Testis (tissue), 3 donors: ENCODE measurements around the gene RMI2. TPM values are rescaled to one million over a fixed set of nuclear protein-coding genes. Genes with fewer than 3 reads are reported as not detected.

ENCODE experiments used
- DNase-seq: peaks from one replicate; pipeline ENCODE4 v3.0.0-alpha.2; 2019
- H3K27ac ChIP-seq, 2 donors: fragments of 200-600 bp; sonication (generic); one replicate each; pipeline ENCODE4 v1.5.1; 2019
- H3K27me3 ChIP-seq: fragments of 200-600 bp; sonication (generic); one replicate; pipeline ENCODE4 v1.5.1; 2019
- H3K36me3 ChIP-seq: fragments of 200-600 bp; sonication (generic); one replicate; pipeline ENCODE4 v1.5.1; 2017; ENCODE audit warnings: low read depth; ENCODE audit errors: missing control alignments
- H3K4me1 ChIP-seq: fragments of 200-600 bp; sonication (generic); one replicate; pipeline ENCODE4 v1.5.1; 2019
- H3K4me3 ChIP-seq, 2 donors: fragments of 200-600 bp; sonication (generic); one replicate each; pipeline ENCODE4 v1.5.1; 2017 to 2019
- H3K9me3 ChIP-seq: fragments of 200-600 bp; sonication (generic); one replicate; pipeline ENCODE4 v1.5.1; 2017
- POLR2A ChIP-seq: fragments of 450-650 bp; IDR thresholded peaks from one replicate; pipeline ENCODE4 v1.6.1; 2017; ENCODE audit warnings: antibody characterized with exemption, mild to moderate bottlenecking, moderate library complexity
- WGBS, 2 donors: methylation state at CpG; one replicate each; pipeline ENCODE4 v1.1.5; 2018; 5-methylcytosine and 5-hydroxymethylcytosine counted together
- intact Hi-C: fragments of 100-400 bp; cut with DNase I; formaldehyde crosslinking; loops from one replicate; pipeline ENCODE4 v1.15.1; 2023; ENCODE audit warnings: low total_unique reads
- polyA plus RNA-seq: library from polyadenylated mRNA; stranded (reverse); fragments of 350-450 nt; fragmentation: Illumina TruSeq; extraction: RNeasy Lipid Tissue Mini Kit (QIAGEN cat#74804); gene quantifications from one replicate; pipeline ENCODE4 v1.2.3, GENCODE V29; 2014; ENCODE audit warnings: low read depth, low replicate concordance; ENCODE audit not compliant: insufficient read depth
- total RNA-seq, 2 donors: library from RNA; depleted of rRNA; stranded (reverse); fragments of >200 nt; gene quantifications; one replicate each; pipeline ENCODE4 v1.2.3, GENCODE V29; 2016
- TF ChIP-seq, protein P1 (sequence below), 3 experiments: fragments of 450-650 bp in 2 of 3; fragments of 200-600 bp in 1 of 3; sonication (generic) in 1 of 3; IDR thresholded peaks; one replicate each; pipeline ENCODE4 v1.5.1; 2016 to 2019; ENCODE audit warnings: antibody characterized with exemption in 3 of 3, mild to moderate bottlenecking in 2 of 3, moderate library complexity in 1 of 3

Gene RMI2
- total and polyA plus RNA-seq, 3 donors from 2014 or later: 21.5 to 30.6 (median 26.7) TPM

- DNase-seq: no peak
- TF ChIP-seq, protein P1, sequence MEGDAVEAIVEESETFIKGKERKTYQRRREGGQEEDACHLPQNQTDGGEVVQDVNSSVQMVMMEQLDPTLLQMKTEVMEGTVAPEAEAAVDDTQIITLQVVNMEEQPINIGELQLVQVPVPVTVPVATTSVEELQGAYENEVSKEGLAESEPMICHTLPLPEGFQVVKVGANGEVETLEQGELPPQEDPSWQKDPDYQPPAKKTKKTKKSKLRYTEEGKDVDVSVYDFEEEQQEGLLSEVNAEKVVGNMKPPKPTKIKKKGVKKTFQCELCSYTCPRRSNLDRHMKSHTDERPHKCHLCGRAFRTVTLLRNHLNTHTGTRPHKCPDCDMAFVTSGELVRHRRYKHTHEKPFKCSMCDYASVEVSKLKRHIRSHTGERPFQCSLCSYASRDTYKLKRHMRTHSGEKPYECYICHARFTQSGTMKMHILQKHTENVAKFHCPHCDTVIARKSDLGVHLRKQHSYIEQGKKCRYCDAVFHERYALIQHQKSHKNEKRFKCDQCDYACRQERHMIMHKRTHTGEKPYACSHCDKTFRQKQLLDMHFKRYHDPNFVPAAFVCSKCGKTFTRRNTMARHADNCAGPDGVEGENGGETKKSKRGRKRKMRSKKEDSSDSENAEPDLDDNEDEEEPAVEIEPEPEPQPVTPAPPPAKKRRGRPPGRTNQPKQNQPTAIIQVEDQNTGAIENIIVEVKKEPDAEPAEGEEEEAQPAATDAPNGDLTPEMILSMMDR (IDR thresholded peaks at IDR 0.05): no peak
- TF ChIP-seq POLR2A: no peak
- Histone ChIP-seq H3K27me3 (no peaks in the 10 kb centered on the region), H3K9me3 (no peaks in the 10 kb centered on the region), H3K4me3 (no peak overlapping the region), H3K27ac (no peak overlapping the region), H3K4me1 (no peaks in the 10 kb centered on the region), H3K36me3 (no peaks in the 10 kb centered on the region)
- intact Hi-C loops: no loop called here
- 61 to 84% methylated on average over 5 to 8 of the region's 8 CpGs for WGBS, 2 donors
Observed at GRCh38 chr16:11319529-11320146, 25.6 kb upstream of the RMI2 start.

DNA sequence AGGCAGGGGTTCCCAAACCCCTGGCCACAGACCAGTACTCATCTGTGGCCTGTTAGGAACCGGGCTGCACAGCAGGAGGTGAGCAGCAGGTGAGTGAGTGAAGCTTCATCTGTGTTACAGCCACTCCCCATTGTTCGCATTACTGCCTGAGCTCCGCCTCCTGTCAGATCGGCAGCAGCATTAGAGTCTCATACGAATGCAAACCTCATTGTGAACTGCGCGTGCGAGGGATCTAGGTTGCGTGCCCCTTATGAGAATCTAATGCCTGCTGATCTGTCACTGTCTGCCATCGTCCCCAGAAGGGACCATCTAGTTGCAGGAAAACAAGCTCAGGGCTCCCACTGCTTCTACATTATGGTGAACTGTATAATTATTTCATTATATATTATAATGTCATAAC is 25.1 kb upstream of the RMI2 start:
- H3K9me3 ChIP-seq: no peaks in the 10 kb centered on the region
- 73 to 86% methylated on average over 4 to 10 of the region's 10 CpGs for WGBS, 2 donors
- no peak for DNase-seq
- no peaks in the 10 kb centered on the region for H3K27me3 ChIP-seq
- intact Hi-C loops: no loop called here
- H3K27ac ChIP-seq: no peak overlapping the region
- no peaks in the 10 kb centered on the region for H3K4me1 ChIP-seq
- H3K36me3 ChIP-seq: no peaks in the 10 kb centered on the region
- no peak for TF ChIP-seq POLR2A
- TF ChIP-seq, protein P1 (IDR thresholded peaks at IDR 0.05): no peak
- H3K4me3 ChIP-seq: no peak overlapping the region

GRCh38 chr16:11321662-11322061 is 23.6 kb upstream of the RMI2 start:
- no peaks in the 10 kb centered on the region for H3K9me3 ChIP-seq
- no peak for TF ChIP-seq POLR2A
- H3K4me1 ChIP-seq: no peaks in the 10 kb centered on the region
- no peaks in the 10 kb centered on the region for H3K27me3 ChIP-seq
- no peak overlapping the region for H3K27ac ChIP-seq
- WGBS, 2 donors: 65 to 69% methylated on average over 5 of the region's 5 CpGs
- no peak for DNase-seq
- H3K36me3 ChIP-seq: no peaks in the 10 kb centered on the region
- intact Hi-C loops: no loop called here
- no peak overlapping the region for H3K4me3 ChIP-seq

DNA sequence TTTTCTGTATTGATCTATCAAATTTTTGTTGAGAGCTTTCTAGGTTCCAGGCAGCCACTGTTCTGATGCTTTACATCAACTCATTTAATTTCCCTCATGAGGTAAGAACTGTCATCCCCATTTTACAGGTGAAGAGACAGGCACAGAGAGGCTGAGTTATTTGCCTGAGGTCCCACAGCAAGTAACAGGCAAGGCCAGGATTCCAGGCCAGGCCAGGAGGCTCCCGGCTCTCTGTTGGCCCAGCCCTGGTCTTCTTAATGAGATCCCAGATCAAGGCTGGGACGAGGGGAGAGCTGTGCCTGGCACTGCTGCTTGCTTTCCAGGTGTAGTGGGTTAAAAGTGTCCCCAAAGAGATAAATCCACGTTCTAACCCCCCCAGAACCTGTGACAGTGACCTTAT is 22.4 kb upstream of the RMI2 start:
- no peak overlapping the region for H3K27ac ChIP-seq
- no peaks in the 10 kb centered on the region for H3K9me3 ChIP-seq
- no peaks in the 10 kb centered on the region for H3K27me3 ChIP-seq
- WGBS, 2 donors: 73 to 90% methylated on average over 3 of the region's 3 CpGs
- intact Hi-C loops: no loop called here
- H3K4me3 ChIP-seq: no peak overlapping the region
- no peaks in the 10 kb centered on the region for H3K36me3 ChIP-seq
- TF ChIP-seq POLR2A: no peak
- TF ChIP-seq, protein P1 (IDR thresholded peaks at IDR 0.05): no peak
- peaks cover 2% of the 10 kb centered on the region for H3K4me1 ChIP-seq
- DNase-seq: no peak

- Histone ChIP-seq H3K27ac (no peak overlapping the region), H3K4me1 (peaks cover 7% of the 10 kb centered on the region), H3K36me3 (no peaks in the 10 kb centered on the region), H3K4me3 (no peak overlapping the region), H3K27me3 (no peaks in the 10 kb centered on the region), H3K9me3 (no peaks in the 10 kb centered on the region)
- TF ChIP-seq, protein P1 (IDR thresholded peaks at IDR 0.05): no peak
- TF ChIP-seq POLR2A: no peak
- 81 to 89% methylated on average over 9 to 11 of the region's 11 CpGs for WGBS, 2 donors
- intact Hi-C loops: no loop called here
- no peak for DNase-seq
Observed at GRCh38 chr16:11323551-11324336, 21.5 kb upstream of the RMI2 start.
